MCF 10A (cell line): Measurements from ENCODE around the gene SCUBE1. TPM values are rescaled to one million over a fixed set of nuclear protein-coding genes. Genes with fewer than 3 reads are reported as not detected.

Experiments used
- BruUV-seq: library from RNA; stranded (reverse); fragments of 400-500 nt; replicated peaks from 2 replicates; lab custom pipeline; 2021; lab: Mats Ljungman, UMichigan
- CTCF ChIA-PET: fragments of 300-600 bp; sonication (Branson Sonifier 250); formaldehyde crosslinking; extraction: SDS; loops from one replicate; lab custom pipeline; 2021; ENCODE audit warnings: antibody characterized with exemption, inconsistent platforms; lab: Yijun Ruan, JAX
- POLR2A ChIA-PET: fragments of 300-600, 350-650 bp; sonication (Branson Sonifier 250); formaldehyde crosslinking; extraction: SDS; loops from one replicate; lab custom pipeline; 2020; ENCODE audit warnings: antibody characterized with exemption, inconsistent platforms; lab: Yijun Ruan, JAX
- DNase-seq: peaks from one replicate; pipeline ENCODE4 v3.0.0-alpha.2; 2018; ENCODE audit not compliant: unreplicated experiment
- H3K27ac Mint-ChIP-seq: one replicate; pipeline ENCODE4 v1.8.0; 2022; ENCODE audit warnings: mild to moderate bottlenecking, low read depth, mixed read lengths; ENCODE audit not compliant: unreplicated experiment
- H3K27me3 Mint-ChIP-seq: one replicate; pipeline ENCODE4 v1.8.0; 2022; ENCODE audit warnings: mixed read lengths; ENCODE audit not compliant: insufficient read depth, unreplicated experiment
- H3K36me3 Mint-ChIP-seq: one replicate; pipeline ENCODE4 v1.8.0; 2022; ENCODE audit warnings: mild to moderate bottlenecking, moderate library complexity, mixed read lengths; ENCODE audit not compliant: insufficient read depth, unreplicated experiment
- H3K4me1 Mint-ChIP-seq: one replicate; pipeline ENCODE4 v1.8.0; 2022; ENCODE audit warnings: mixed read lengths; ENCODE audit not compliant: insufficient read depth, unreplicated experiment
- H3K4me3 Mint-ChIP-seq: one replicate; pipeline ENCODE4 v1.8.0; 2022; ENCODE audit warnings: mild to moderate bottlenecking, moderate library complexity, mixed read lengths; ENCODE audit not compliant: unreplicated experiment
- H3K9me3 Mint-ChIP-seq: one replicate; pipeline ENCODE4 v1.8.0; 2022; ENCODE audit warnings: mixed read lengths; ENCODE audit not compliant: unreplicated experiment
- intact Hi-C: fragments of 100-400 bp; cut with micrococcal nuclease; formaldehyde crosslinking; loops from 2 replicates; pipeline ENCODE4 v1.14.1; 2022
- total RNA-seq: library from RNA; stranded (reverse); gene quantifications from 2 replicates; pipeline ENCODE4 v1.2.3, GENCODE V29; 2022
- TF ChIP-seq, protein P1 (sequence below): fragments of 200-600 bp; IDR thresholded peaks from one replicate; pipeline ENCODE4 v1.8.0; 2022; ENCODE audit warnings: antibody characterized with exemption, mild to moderate bottlenecking; ENCODE audit not compliant: unreplicated experiment

The SCUBE1 gene
- total RNA-seq, 1 experiment from 2014 or later = not detected

GRCh38 chr22:43370036-43370435 is 26.9 kb upstream of the SCUBE1 start:
- POLR2A ChIA-PET = no interaction called here
- Mint-ChIP-seq H3K4me3 (no peak overlapping the region), H3K27me3 (peaks cover 83% of the 10 kb centered on the region), H3K27ac (no peak overlapping the region), H3K9me3 (no peaks in the 10 kb centered on the region), H3K4me1 (no peaks in the 10 kb centered on the region), H3K36me3 (no peaks in the 10 kb centered on the region)
- no peak for DNase-seq
- BruUV-seq = no TSS peak
- CTCF ChIA-PET = interaction anchor here (0.7 kb wide), 1 partner anchor 118 kb away, joined by 3 read pairs; no protein-coding TSS in a partner anchor
- TF ChIP-seq, protein P1, sequence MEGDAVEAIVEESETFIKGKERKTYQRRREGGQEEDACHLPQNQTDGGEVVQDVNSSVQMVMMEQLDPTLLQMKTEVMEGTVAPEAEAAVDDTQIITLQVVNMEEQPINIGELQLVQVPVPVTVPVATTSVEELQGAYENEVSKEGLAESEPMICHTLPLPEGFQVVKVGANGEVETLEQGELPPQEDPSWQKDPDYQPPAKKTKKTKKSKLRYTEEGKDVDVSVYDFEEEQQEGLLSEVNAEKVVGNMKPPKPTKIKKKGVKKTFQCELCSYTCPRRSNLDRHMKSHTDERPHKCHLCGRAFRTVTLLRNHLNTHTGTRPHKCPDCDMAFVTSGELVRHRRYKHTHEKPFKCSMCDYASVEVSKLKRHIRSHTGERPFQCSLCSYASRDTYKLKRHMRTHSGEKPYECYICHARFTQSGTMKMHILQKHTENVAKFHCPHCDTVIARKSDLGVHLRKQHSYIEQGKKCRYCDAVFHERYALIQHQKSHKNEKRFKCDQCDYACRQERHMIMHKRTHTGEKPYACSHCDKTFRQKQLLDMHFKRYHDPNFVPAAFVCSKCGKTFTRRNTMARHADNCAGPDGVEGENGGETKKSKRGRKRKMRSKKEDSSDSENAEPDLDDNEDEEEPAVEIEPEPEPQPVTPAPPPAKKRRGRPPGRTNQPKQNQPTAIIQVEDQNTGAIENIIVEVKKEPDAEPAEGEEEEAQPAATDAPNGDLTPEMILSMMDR = no peak
- intact Hi-C loops = no loop called here

DNA sequence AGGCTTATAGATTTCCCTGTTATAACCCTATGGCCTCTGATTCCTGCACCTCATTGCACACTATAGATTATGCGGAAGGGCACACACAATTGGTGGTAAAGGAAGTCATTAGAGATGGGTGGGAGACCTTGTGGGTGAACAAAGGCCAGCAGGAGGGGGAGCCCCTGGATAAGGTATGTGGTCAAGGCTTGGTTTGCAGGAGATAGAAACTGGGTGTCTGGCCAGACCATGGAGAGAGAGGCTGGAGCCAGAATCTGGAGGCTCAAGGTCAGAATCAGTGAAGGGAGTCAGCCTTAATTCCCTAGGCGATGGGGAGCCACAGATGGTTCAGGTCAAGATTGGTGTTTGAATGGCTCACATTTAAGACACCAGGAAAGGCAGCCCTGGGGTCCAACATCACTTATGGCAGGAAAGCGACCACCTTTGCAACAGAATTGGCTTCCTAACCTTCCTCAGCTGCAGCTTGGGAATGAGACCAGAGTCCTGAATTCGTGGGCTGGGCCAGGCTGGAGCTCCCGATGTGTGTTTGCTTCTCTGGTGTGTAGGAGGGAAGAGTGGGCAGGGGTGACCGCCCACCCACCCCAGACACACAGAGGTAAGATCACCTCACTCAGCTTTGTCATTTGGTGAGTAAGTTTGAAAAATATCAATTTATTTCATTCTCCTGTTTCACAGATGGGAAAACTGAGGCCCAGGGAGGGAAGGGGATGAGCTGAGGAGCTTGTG is 22.7 kb upstream of the SCUBE1 start:
- POLR2A ChIA-PET = no interaction called here
- H3K9me3 Mint-ChIP-seq = no peaks in the 10 kb centered on the region
- BruUV-seq = no TSS peak

GRCh38 chr22:43364169-43364435 is 20.9 kb upstream of the SCUBE1 start:
- ChIA-PET CTCF (interaction anchor here (0.6 to 2.0 kb wide), 3 partner anchors 18 to 30 kb away, joined by 3 to 12 read pairs (median 4); no protein-coding TSS in a partner anchor), POLR2A (no interaction called here)
- TF ChIP-seq, protein P1 = no peak
- peaks cover 80% of the 10 kb centered on the region for H3K27me3 Mint-ChIP-seq
- intact Hi-C loops = no loop called here
- BruUV-seq = no TSS peak
- no peaks in the 10 kb centered on the region for H3K9me3 Mint-ChIP-seq
- H3K4me1 Mint-ChIP-seq = no peaks in the 10 kb centered on the region
- no peak for DNase-seq
- H3K4me3 Mint-ChIP-seq = no peak overlapping the region
- no peak overlapping the region for H3K27ac Mint-ChIP-seq
- H3K36me3 Mint-ChIP-seq = no peaks in the 10 kb centered on the region

More for the DNA sequence above, 22.7 kb upstream of the SCUBE1 start:
- Mint-ChIP-seq H3K4me1 (no peaks in the 10 kb centered on the region), H3K4me3 (no peak overlapping the region), H3K27me3 (peaks cover 80% of the 10 kb centered on the region), H3K36me3 (no peaks in the 10 kb centered on the region), H3K27ac (no peak overlapping the region)
- intact Hi-C loops = no loop called here
- no peak for DNase-seq
- CTCF ChIA-PET = no interaction called here
- TF ChIP-seq, protein P1 = no peak

DNA sequence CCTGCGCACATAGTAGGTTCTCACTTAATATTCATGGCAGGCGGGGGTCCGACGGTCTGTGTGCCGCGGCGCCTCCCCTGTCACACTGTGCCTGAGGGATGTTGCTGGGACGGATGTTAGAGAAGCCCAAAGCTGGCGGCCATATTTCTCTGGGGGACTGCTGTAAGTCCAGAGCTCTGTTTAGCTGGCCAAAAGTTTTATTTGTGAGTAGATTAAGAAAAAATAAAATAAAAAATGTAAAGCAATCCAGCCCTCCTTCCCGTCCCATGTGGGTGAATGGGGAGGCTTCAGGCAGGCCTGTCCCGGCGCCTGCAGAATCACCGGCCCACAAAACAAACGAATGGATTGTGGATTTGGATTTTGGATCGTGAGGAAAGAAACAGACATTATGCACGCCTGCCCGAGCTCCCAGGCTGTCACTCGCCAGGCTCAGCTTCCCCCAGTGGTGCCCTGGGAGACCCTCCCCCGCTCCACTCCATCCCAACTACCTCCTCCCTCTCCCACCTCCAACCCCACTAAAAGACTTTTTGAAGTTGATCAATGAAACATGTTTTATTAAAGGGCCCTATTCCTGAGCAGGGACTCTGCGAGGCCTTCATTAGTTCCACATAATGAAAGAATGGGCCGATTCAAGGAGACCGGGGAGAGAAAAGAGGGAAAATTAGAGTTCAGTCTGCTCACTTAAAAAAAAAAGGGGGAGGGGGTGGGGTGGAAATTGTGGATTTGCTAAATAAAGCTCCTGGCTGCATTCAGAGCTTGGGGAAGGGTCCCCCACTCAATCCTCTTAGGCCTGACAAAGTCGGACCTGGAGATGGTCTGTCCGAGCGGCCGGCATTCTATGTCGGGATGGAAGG is 20.4 kb upstream of the SCUBE1 start:
- POLR2A ChIA-PET = no interaction called here
- CTCF ChIA-PET = interaction anchor here (1.0 to 2.0 kb wide), 2 partner anchors 17 to 24 kb away, joined by 4 to 12 read pairs; no protein-coding TSS in a partner anchor
- Mint-ChIP-seq H3K4me1 (no peaks in the 10 kb centered on the region), H3K4me3 (no peak overlapping the region), H3K27ac (no peak overlapping the region), H3K9me3 (no peaks in the 10 kb centered on the region), H3K36me3 (no peaks in the 10 kb centered on the region), H3K27me3 (peaks cover 80% of the 10 kb centered on the region)
- DNase-seq = no peak
- BruUV-seq = no TSS peak
- intact Hi-C loops = no loop called here
- TF ChIP-seq, protein P1 = no peak
